Neural progenitor cell (in vitro differentiated cells): ENCODE results near the gene KRT6B. TPM values are rescaled to one million over a fixed set of nuclear protein-coding genes. Genes with fewer than 3 reads are reported as not detected.

Source experiments
- DNase-seq: peaks from one replicate; pipeline ENCODE4 v3.0.0-alpha.2; 2016; ENCODE audit warnings: low spot score
- H2AFZ ChIP-seq: fragments of 200-600 bp; sonication (generic); replicated peaks from 2 replicates; pipeline ENCODE4 v1.6.1; 2016; ENCODE audit warnings: antibody characterized with exemption
- H3F3A ChIP-seq: fragments of 200-600 bp; sonication (generic); 2 replicates; pipeline ENCODE4 v1.6.1; 2016; ENCODE audit warnings: antibody characterized with exemption, low read depth
- H3K27ac ChIP-seq: fragments of 200-600 bp; sonication (generic); 2 replicates; pipeline ENCODE4 v1.5.1; 2016; ENCODE audit warnings: mild to moderate bottlenecking
- H3K27me3 ChIP-seq: fragments of 200-600 bp; sonication (generic); 2 replicates; pipeline ENCODE4 v1.6.1; 2016; ENCODE audit warnings: mild to moderate bottlenecking, moderate library complexity
- H3K36me3 ChIP-seq: fragments of 200-600 bp; sonication (generic); 2 replicates; pipeline ENCODE4 v1.5.1; 2016
- H3K4me1 ChIP-seq: fragments of 200-600 bp; sonication (generic); 2 replicates; pipeline ENCODE4 v1.6.1; 2016; ENCODE audit warnings: mixed run types
- H3K4me2 ChIP-seq: fragments of 200-600 bp; sonication (generic); 2 replicates; pipeline ENCODE4 v1.6.1; 2016
- H3K4me3 ChIP-seq: fragments of 200-600 bp; sonication (generic); 2 replicates; pipeline ENCODE4 v1.5.1; 2016
- H3K79me2 ChIP-seq: fragments of 200-600 bp; sonication (generic); 2 replicates; pipeline ENCODE4 v1.6.1; 2016; ENCODE audit warnings: low read depth
- H3K9ac ChIP-seq: fragments of 200-600 bp; sonication (generic); 2 replicates; pipeline ENCODE4 v1.6.1; 2016
- H3K9me3 ChIP-seq: fragments of 200-600 bp; sonication (generic); 2 replicates; pipeline ENCODE4 v1.5.1; 2016; ENCODE audit warnings: low read depth
- H4K20me1 ChIP-seq: fragments of 200-600 bp; sonication (generic); 2 replicates; pipeline ENCODE4 v1.6.1; 2016; ENCODE audit warnings: low read depth
- H3K27ac Mint-ChIP-seq: 3 replicates; pipeline ENCODE4 v1.8.0; 2021; ENCODE audit warnings: mixed read lengths
- H3K27me3 Mint-ChIP-seq: 2 replicates; pipeline ENCODE4 v1.8.0; 2022; ENCODE audit warnings: low read depth, mild to moderate bottlenecking, inconsistent platforms, moderate library complexity, mixed read lengths; ENCODE audit not compliant: insufficient read depth
- H3K36me3 Mint-ChIP-seq: 3 replicates; pipeline ENCODE4 v1.8.0; 2021; ENCODE audit warnings: mixed read lengths
- H3K4me1 Mint-ChIP-seq: 3 replicates; pipeline ENCODE4 v1.8.0; 2021; ENCODE audit warnings: mixed read lengths
- H3K4me3 Mint-ChIP-seq: 3 replicates; pipeline ENCODE4 v1.8.0; 2021; ENCODE audit warnings: mild to moderate bottlenecking, moderate library complexity, mixed read lengths
- H3K9me3 Mint-ChIP-seq: 3 replicates; pipeline ENCODE4 v1.8.0; 2020; ENCODE audit warnings: mixed read lengths
- CTCF ChIP-seq: fragments of 200-600 bp; sonication (generic); IDR thresholded peaks from 2 replicates; pipeline ENCODE4 v1.5.1; 2017; ENCODE audit warnings: antibody characterized with exemption, mild to moderate bottlenecking
- EZH2 ChIP-seq: fragments of 200-600 bp; sonication (generic); IDR thresholded peaks from 2 replicates; pipeline ENCODE4 v1.6.1; 2017; ENCODE audit warnings: antibody characterized with exemption, mild to moderate bottlenecking, moderate library complexity
- EZH2phosphoT487 ChIP-seq: fragments of 200-600 bp; sonication (generic); IDR thresholded peaks from 2 replicates; pipeline ENCODE4 v1.6.1; 2017; ENCODE audit warnings: antibody characterized with exemption
- total RNA-seq: library from RNA; depleted of rRNA; stranded (reverse); fragments of >200 nt; gene quantifications from 2 replicates; pipeline ENCODE4 v1.2.3, GENCODE V29; 2015; ENCODE audit warnings: low replicate concordance

The KRT6B gene
- total RNA-seq, 1 donor from 2014 or later: not detected

- no peak overlapping the region for H2AFZ ChIP-seq
- Mint-ChIP-seq H3K36me3 (no peaks in the 10 kb centered on the region), H3K4me3 (no peak overlapping the region), H3K27ac (no peak overlapping the region), H3K4me1 (peaks cover 5% of the 10 kb centered on the region), H3K27me3 (peaks cover 5% of the 10 kb centered on the region), H3K9me3 (no peaks in the 10 kb centered on the region)
- no peak overlapping the region for H3K4me2 ChIP-seq
- TF ChIP-seq EZH2phosphoT487: no peak
- TF ChIP-seq CTCF: no peak
- TF ChIP-seq EZH2: no peak
- no peak overlapping the region for H3K9ac ChIP-seq
- no peak for DNase-seq
- H3K4me1 ChIP-seq: peaks cover 4% of the 10 kb centered on the region
- no peaks in the 10 kb centered on the region for H3K36me3 ChIP-seq
- no peak overlapping the region for H3K4me3 ChIP-seq
- no peaks in the 10 kb centered on the region for H3F3A ChIP-seq
- H3K27ac ChIP-seq: no peak overlapping the region
- no peaks in the 10 kb centered on the region for H3K27me3 ChIP-seq
- H3K79me2 ChIP-seq: no peaks in the 10 kb centered on the region
- H4K20me1 ChIP-seq: no peaks in the 10 kb centered on the region
- H3K9me3 ChIP-seq: no peaks in the 10 kb centered on the region
Measured at GRCh38 chr12:52403561-52403960, 48.4 kb downstream of the KRT6B start.

GRCh38 chr12:52402873-52403540, 48.9 kb downstream of the KRT6B start:
- H4K20me1 ChIP-seq: no peaks in the 10 kb centered on the region
- TF ChIP-seq CTCF (no peak), EZH2 (no peak), EZH2phosphoT487 (no peak)
- H3K9me3 ChIP-seq: no peaks in the 10 kb centered on the region
- H3K79me2 ChIP-seq: no peaks in the 10 kb centered on the region
- no peak overlapping the region for H3K9ac ChIP-seq
- no peak overlapping the region for H3K27ac Mint-ChIP-seq
- no peaks in the 10 kb centered on the region for H3F3A ChIP-seq
- H2AFZ ChIP-seq: peak overlapping the region; percentile 51
- H3K27ac ChIP-seq: no peak overlapping the region
- H3K27me3 Mint-ChIP-seq: peaks cover 3% of the 10 kb centered on the region
- no peaks in the 10 kb centered on the region for H3K9me3 Mint-ChIP-seq
- H3K4me1 Mint-ChIP-seq: peaks cover 5% of the 10 kb centered on the region
- H3K36me3 ChIP-seq: no peaks in the 10 kb centered on the region
- no peaks in the 10 kb centered on the region for H3K36me3 Mint-ChIP-seq
- no peaks in the 10 kb centered on the region for H3K27me3 ChIP-seq
- H3K4me2 ChIP-seq: no peak overlapping the region
- H3K4me3 ChIP-seq: no peak overlapping the region
- no peak for DNase-seq
- no peak overlapping the region for H3K4me3 Mint-ChIP-seq
- peaks cover 4% of the 10 kb centered on the region for H3K4me1 ChIP-seq

- peaks cover 3% of the 10 kb centered on the region for H3K27me3 Mint-ChIP-seq
- TF ChIP-seq EZH2: no peak
- TF ChIP-seq EZH2phosphoT487: no peak
- TF ChIP-seq CTCF: no peak
Measured at GRCh38 chr12:52402377-52402776, 49.6 kb downstream of the KRT6B start.

More at GRCh38 chr12:52402377-52402776, 49.6 kb downstream of the KRT6B start:
- Histone ChIP-seq H3K27me3 (no peaks in the 10 kb centered on the region), H2AFZ (no peak overlapping the region), H3F3A (no peaks in the 10 kb centered on the region), H3K9me3 (no peaks in the 10 kb centered on the region), H3K79me2 (no peaks in the 10 kb centered on the region), H3K27ac (no peak overlapping the region), H3K4me1 (peaks cover 4% of the 10 kb centered on the region), H4K20me1 (no peaks in the 10 kb centered on the region), H3K36me3 (no peaks in the 10 kb centered on the region), H3K4me2 (no peak overlapping the region), H3K9ac (no peak overlapping the region), H3K4me3 (no peak overlapping the region)
- Mint-ChIP-seq H3K36me3 (no peaks in the 10 kb centered on the region), H3K4me3 (no peak overlapping the region), H3K27ac (no peak overlapping the region), H3K9me3 (no peaks in the 10 kb centered on the region), H3K4me1 (peaks cover 5% of the 10 kb centered on the region)
- DNase-seq: no peak
